Thyroid gland (tissue), 4 donors: Measurements from ENCODE around the gene RPL6. TPM values are rescaled to one million over a fixed set of nuclear protein-coding genes. Genes with fewer than 3 reads are reported as not detected.
A peak's percentile ranks its signal among the peaks of the same experiment; 100 is the strongest.
"Not testable (repeated sequence)": the region's sequence is repeated elsewhere in the genome, so short reads cannot be mapped to it uniquely, and the experiment has no call there.

Experiments used
- DNase-seq, 2 donors: peaks; one replicate each; pipeline ENCODE4 v3.0.0-alpha.2; 2019
- H3K27ac ChIP-seq, 3 donors: fragments of 200-600 bp; sonication (generic); 1 replicate in 2 of 3; 2 replicates in 1 of 3; pipeline ENCODE4 v1.5.1; 2016 to 2019; ENCODE audit warnings: mild to moderate bottlenecking in 1 of 3, moderate library complexity in 1 of 3
- H3K27me3 ChIP-seq: fragments of 200-600 bp; sonication (generic); one replicate; pipeline ENCODE4 v1.5.1; 2019
- H3K36me3 ChIP-seq, 2 donors: fragments of 200-600 bp; sonication (generic); one replicate each; pipeline ENCODE4 v1.5.1; 2016 to 2019
- H3K4me1 ChIP-seq, 2 donors: fragments of 200-600 bp; sonication (generic); one replicate each; pipeline ENCODE4 v1.5.1; 2017 to 2019
- H3K4me3 ChIP-seq, 3 donors: fragments of 200-600 bp; sonication (generic); replicated peaks in 1 of 3; 1 replicate in 2 of 3; 2 replicates in 1 of 3; pipeline ENCODE4 v1.5.1; 2016; ENCODE audit warnings: mild to moderate bottlenecking in 1 of 3
- H3K9me3 ChIP-seq: fragments of 200-600 bp; sonication (generic); one replicate; pipeline ENCODE4 v1.5.1; 2017
- CTCF ChIP-seq, 6 experiments: fragments of 200-600 bp in 3 of 6; fragments of 450-650 bp in 3 of 6; sonication (generic) in 3 of 6; IDR thresholded peaks; one replicate each; pipeline ENCODE4 v1.5.1; 2016 to 2019; ENCODE audit warnings: antibody characterized with exemption in 6 of 6, mild to moderate bottlenecking in 2 of 6, inconsistent platforms in 1 of 6, moderate library complexity in 1 of 6
- POLR2A ChIP-seq, 2 donors: fragments of 450-650 bp; IDR thresholded peaks; one replicate each; pipeline ENCODE4 v1.6.1; 2017; ENCODE audit warnings: antibody characterized with exemption in 2 of 2, mild to moderate bottlenecking in 2 of 2, moderate library complexity in 1 of 2
- WGBS, 2 donors: methylation state at CpG; one replicate each; pipeline ENCODE4 v1.1.5; 2017; 5-methylcytosine and 5-hydroxymethylcytosine counted together
- intact Hi-C: fragments of 100-400 bp; cut with DNase I; formaldehyde crosslinking; loops from one replicate; pipeline ENCODE4 v1.15.1; 2023
- total RNA-seq, 4 donors: library from RNA; depleted of rRNA; stranded (reverse); fragments of >200 nt; gene quantifications; one replicate each; pipeline ENCODE4 v1.2.3, GENCODE V29; 2016

RPL6 gene
- 1,000 to 10,000 TPM; 1,041 to 1,517 (median 1,257) TPM for total RNA-seq

DNA sequence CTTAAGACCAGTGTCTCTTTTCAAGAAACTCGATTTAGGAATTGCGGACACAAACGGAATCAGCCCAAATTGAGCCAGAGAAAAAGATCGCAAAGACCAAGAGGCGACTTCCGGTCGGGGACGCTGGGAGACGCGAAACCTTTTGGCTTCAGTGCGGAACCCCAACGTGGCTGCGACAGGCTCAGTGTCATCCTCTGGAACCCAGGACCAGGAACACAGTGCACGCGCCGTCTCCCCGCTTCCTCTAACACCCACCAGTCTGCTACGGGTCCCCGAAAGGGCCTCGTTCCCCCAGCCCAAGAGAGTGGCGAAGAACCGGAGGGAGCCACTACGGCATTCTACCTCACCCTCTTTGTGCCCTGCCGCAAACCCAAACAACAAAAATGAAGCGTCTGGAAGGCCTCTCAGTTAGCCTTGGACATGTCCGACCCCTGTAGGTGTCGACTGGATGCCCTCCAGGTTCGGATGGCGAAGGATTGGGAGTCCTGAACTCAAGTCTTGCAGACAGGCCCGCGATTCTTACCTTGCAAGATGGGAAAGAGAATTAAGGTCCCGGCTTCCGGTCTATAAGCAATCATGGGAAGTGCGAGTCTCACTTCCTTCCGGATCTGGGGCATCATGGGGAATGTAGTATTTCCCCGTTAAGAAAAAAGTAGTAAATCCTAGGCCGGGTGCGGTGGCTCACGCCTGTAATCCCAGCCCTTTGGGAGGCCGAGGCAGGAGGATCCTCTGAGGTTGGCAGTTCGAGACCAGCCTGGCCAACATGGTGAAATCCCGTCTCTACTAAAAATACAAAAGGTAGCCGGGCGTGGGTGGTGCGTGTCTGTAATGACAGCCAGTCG is at the start of gene RPL6:
RPL6 (minus strand) TSS at position 542 of the 842 bp plus-strand sequence. CDS start 949 bp downstream, outside the sequence.
- Histone ChIP-seq H3K36me3 (peaks cover 32 to 37% of the 10 kb centered on the region in 2 donors), H3K27me3 (no peaks in the 10 kb centered on the region), H3K9me3 (no peaks in the 10 kb centered on the region), H3K4me1 (peaks cover 0 to 14% of the 10 kb centered on the region in 2 donors), H3K27ac (peak within 1 kb of the TSS; percentile 78 to 99 (median 90)), H3K4me3 (peak within 1 kb of the TSS; percentile 55 to 84 (median 69))
- intact Hi-C loops = no loop called here
- DNase-seq = peak; percentile 81 to 84
- WGBS, 2 donors = 9 to 13% methylated on average over 37 to 46 of the region's 46 CpGs
- TF ChIP-seq CTCF (IDR thresholded peaks at IDR 0.05) = no peak
- TF ChIP-seq POLR2A (IDR thresholded peaks at IDR 0.05) = peak in 1 of 2 donors; percentile 87

DNA sequence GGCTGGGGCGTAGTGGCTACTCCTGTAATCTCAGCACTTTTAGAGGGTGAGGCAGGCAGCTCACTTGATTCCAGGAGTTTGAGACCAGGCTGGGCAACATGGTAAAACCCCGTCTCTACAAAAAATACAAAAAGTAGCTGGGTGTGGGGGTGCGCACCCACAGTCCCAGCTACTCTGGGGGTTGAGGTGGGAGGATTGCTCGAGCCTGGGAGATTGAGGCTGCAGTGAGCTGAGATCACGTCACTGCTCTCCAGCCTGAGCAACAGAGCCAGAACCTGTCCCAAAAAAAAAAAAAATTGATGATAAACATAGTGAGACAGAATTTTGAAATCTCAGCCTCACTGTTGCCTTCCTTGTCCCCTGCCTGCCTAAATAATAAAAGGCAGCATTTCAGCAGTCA is 49.3 kb upstream of the RPL6 start:
- intact Hi-C loops = no loop called here
- no peak overlapping the region for H3K4me3 ChIP-seq
- no peaks in the 10 kb centered on the region for H3K4me1 ChIP-seq
- H3K36me3 ChIP-seq = peaks cover 28 to 31% of the 10 kb centered on the region in 2 donors
- 94 to 97% methylated on average over 5 of the region's 5 CpGs for WGBS, 2 donors
- no peak for DNase-seq
- no peaks in the 10 kb centered on the region for H3K27me3 ChIP-seq
- H3K9me3 ChIP-seq = no peaks in the 10 kb centered on the region
- H3K27ac ChIP-seq = no peak overlapping the region
- TF ChIP-seq CTCF (IDR thresholded peaks at IDR 0.05) = no peak
- no peak for TF ChIP-seq POLR2A (IDR thresholded peaks at IDR 0.05)

GRCh38 chr12:112458330-112458729 is 48.9 kb upstream of the RPL6 start:
- peaks cover 31 to 34% of the 10 kb centered on the region in 2 donors for H3K36me3 ChIP-seq
- TF ChIP-seq CTCF (IDR thresholded peaks at IDR 0.05) (no peak), POLR2A (IDR thresholded peaks at IDR 0.05) (no peak)
- no peak overlapping the region for H3K4me3 ChIP-seq
- DNase-seq = no peak
- H3K27me3 ChIP-seq = no peaks in the 10 kb centered on the region
- no peaks in the 10 kb centered on the region for H3K4me1 ChIP-seq
- no peak overlapping the region for H3K27ac ChIP-seq
- no peaks in the 10 kb centered on the region for H3K9me3 ChIP-seq
- 96 to 98% methylated on average over 4 of the region's 4 CpGs for WGBS, 2 donors
- intact Hi-C loops = no loop called here

GRCh38 chr12:112457142-112457541 is 47.7 kb upstream of the RPL6 start:
- 96 to 100% methylated on average over 1 of the region's 1 CpG for WGBS, 2 donors
- H3K4me1 ChIP-seq, intact Hi-C loops: not testable (repeated sequence)

DNA sequence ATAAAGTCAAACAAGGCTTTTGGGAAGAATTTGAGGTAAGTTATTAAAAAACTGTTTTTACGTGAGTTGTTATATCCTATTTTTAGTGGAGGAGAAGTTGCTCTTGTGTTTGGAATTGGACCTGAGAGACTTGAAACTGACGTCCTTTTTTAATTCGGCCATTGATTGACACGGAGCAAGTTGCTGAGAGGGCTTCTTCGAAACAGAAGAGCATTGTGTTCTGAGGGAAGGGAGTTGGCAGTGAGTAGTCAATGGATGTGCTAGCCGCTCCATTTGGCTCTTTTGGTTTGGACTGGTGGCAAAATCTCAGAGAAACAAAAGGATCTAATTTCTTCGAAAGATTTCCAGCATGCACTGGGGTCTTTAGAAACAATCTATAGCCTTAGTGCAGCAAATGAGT is 46.6 kb upstream of the RPL6 start:
- no peak for DNase-seq
- H3K4me1 ChIP-seq = no peaks in the 10 kb centered on the region
- TF ChIP-seq CTCF (IDR thresholded peaks at IDR 0.05) (no peak), POLR2A (IDR thresholded peaks at IDR 0.05) (no peak)
- no peaks in the 10 kb centered on the region for H3K27me3 ChIP-seq
- WGBS, 2 donors = 91 to 93% methylated on average over 7 of the region's 7 CpGs
- intact Hi-C loops = no loop called here
- peaks cover 36 to 42% of the 10 kb centered on the region in 2 donors for H3K36me3 ChIP-seq
- no peak overlapping the region for H3K4me3 ChIP-seq
- no peaks in the 10 kb centered on the region for H3K9me3 ChIP-seq
- no peak overlapping the region for H3K27ac ChIP-seq

More at GRCh38 chr12:112457142-112457541, 47.7 kb upstream of the RPL6 start:
- H3K9me3 ChIP-seq, H3K4me3 ChIP-seq, DNase-seq, H3K27ac ChIP-seq, H3K27me3 ChIP-seq: not testable (repeated sequence)
- H3K36me3 ChIP-seq = peaks cover 31 to 38% of the 10 kb centered on the region in 2 donors
